GM21576 (cell line): ENCODE data around the gene XRCC1.

Experiments used
- ATAC-seq: cut with Tn5 transposase; IDR thresholded peaks from one replicate; pipeline ENCODE4 v1.9.1; 2021; ENCODE audit warnings: mild to moderate bottlenecking, moderate library complexity; ENCODE audit not compliant: unreplicated experiment

Gene XRCC1

GRCh38 chr19:43495082-43495481 is 80.2 kb downstream of the XRCC1 start:
- no peak for ATAC-seq
